PFSK-1 (cell line): ENCODE results near the gene VAMP5.

Source experiments
- FOXP2 ChIP-seq: optimal IDR thresholded peaks from 2 replicates; pipeline ENCODE3; 2011; ENCODE audit warnings: borderline replicate concordance, control low read depth, inconsistent platforms; ENCODE audit not compliant: insufficient read depth; ENCODE audit errors: extremely low read length, extremely low read depth
- POLR2AphosphoS5 ChIP-seq: IDR thresholded peaks from 2 replicates; pipeline ENCODE4 v1.6.1; 2012; ENCODE audit warnings: low read depth, mild to moderate bottlenecking, control low read depth, low read length, moderate library complexity
- REST ChIP-seq, 2 experiments: IDR thresholded peaks; 2 replicates each; pipeline versions ENCODE4 v1.6.1 to v1.8.0; 2011 to 2012; ENCODE audit warnings: low read depth in 2 of 2, low read length in 2 of 2, control low read depth in 1 of 2, inconsistent platforms in 1 of 2, mild to moderate bottlenecking in 1 of 2, moderate library complexity in 1 of 2; ENCODE audit not compliant: insufficient read depth in 1 of 2
- SIN3A ChIP-seq: IDR thresholded peaks from 2 replicates; pipeline ENCODE4 v1.6.1; 2012; ENCODE audit warnings: mild to moderate bottlenecking, low read length, moderate library complexity, borderline replicate concordance; ENCODE audit not compliant: insufficient read depth
- TAF1 ChIP-seq: IDR thresholded peaks from 2 replicates; pipeline ENCODE4 v1.6.1; 2012; ENCODE audit warnings: low read length, control low read depth, borderline replicate concordance; ENCODE audit not compliant: insufficient read depth

VAMP5 gene

GRCh38 chr2:85578243-85579180, 5.7 kb upstream of the VAMP5 start:
- TF ChIP-seq TAF1 (no peak), POLR2AphosphoS5 (no peak), SIN3A (no peak), FOXP2 (no peak)

DNA sequence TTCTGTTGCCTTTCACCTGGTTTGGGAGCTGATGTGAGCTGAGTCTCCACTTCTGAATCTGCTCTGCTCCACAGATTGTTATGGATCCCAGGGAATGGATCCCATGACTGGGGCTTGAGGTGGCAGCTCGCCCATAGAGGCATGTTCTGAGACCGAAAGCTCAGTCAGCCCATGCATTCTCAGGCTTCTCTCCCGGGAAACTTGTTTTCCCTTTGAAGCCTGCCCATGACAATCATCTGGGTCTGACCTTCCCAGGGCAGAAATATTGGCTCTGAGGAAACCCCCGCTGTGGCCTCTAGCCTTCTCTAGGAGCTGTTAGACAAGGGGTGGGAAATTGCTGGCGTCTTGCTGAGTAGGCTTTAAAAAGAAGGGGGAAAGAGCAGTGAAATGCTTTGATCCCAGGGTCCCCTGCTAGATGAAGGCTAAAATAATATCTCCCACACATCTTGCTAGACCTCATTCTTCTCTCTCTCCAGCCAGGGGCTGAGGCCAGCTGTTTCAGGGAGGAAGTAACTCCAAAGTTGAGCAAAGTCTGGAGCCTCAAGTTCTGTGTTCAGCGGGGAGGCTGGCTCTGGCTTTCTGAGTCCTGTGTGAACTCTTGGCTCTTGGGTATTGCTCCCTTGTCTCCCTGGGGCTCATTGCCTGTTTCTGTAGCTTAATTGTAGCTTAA, 4.8 kb upstream of the VAMP5 start:
- TF ChIP-seq REST (IDR thresholded peaks at IDR 0.05; ENCODE audit: insufficient read depth in 1 of 2, low read depth in 2 of 2, low read length in 2 of 2) (no peak), POLR2AphosphoS5 (no peak), TAF1 (no peak), SIN3A (no peak), FOXP2 (no peak)

- TF ChIP-seq TAF1: no peak
- TF ChIP-seq SIN3A: no peak
- no peak for TF ChIP-seq POLR2AphosphoS5
- TF ChIP-seq FOXP2: no peak
- no peak for TF ChIP-seq REST (IDR thresholded peaks at IDR 0.05; ENCODE audit: insufficient read depth in 1 of 2, low read depth in 2 of 2, low read length in 2 of 2)
These were observed 4.0 kb upstream of the VAMP5 start for GRCh38 chr2:85580206-85580605.

GRCh38 chr2:85582492-85582891, 1.7 kb upstream of the VAMP5 start:
- TF ChIP-seq REST (IDR thresholded peaks at IDR 0.05; ENCODE audit: insufficient read depth in 1 of 2, low read depth in 2 of 2, low read length in 2 of 2) (no peak), POLR2AphosphoS5 (no peak), FOXP2 (no peak), TAF1 (no peak), SIN3A (no peak)

- TF ChIP-seq POLR2AphosphoS5 (no peak), FOXP2 (no peak), TAF1 (no peak), SIN3A (no peak), REST (IDR thresholded peaks at IDR 0.05; ENCODE audit: insufficient read depth in 1 of 2, low read depth in 2 of 2, low read length in 2 of 2) (no peak)
These were observed 421 bp upstream of the VAMP5 start for GRCh38 chr2:85583667-85584353.
